CD4-positive, alpha-beta T cell treated with Interferon gamma for 1 hour (primary cell): ENCODE results near the gene KIN.
"Not testable (repeated sequence)": the region's sequence is repeated elsewhere in the genome, so short reads cannot be mapped to it uniquely, and the experiment has no call there.

ENCODE experiments used
- DNase-seq: peaks from one replicate; pipeline ENCODE4 v3.0.0-alpha.2; 2020

KIN gene, protein sequence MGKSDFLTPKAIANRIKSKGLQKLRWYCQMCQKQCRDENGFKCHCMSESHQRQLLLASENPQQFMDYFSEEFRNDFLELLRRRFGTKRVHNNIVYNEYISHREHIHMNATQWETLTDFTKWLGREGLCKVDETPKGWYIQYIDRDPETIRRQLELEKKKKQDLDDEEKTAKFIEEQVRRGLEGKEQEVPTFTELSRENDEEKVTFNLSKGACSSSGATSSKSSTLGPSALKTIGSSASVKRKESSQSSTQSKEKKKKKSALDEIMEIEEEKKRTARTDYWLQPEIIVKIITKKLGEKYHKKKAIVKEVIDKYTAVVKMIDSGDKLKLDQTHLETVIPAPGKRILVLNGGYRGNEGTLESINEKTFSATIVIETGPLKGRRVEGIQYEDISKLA

DNA sequence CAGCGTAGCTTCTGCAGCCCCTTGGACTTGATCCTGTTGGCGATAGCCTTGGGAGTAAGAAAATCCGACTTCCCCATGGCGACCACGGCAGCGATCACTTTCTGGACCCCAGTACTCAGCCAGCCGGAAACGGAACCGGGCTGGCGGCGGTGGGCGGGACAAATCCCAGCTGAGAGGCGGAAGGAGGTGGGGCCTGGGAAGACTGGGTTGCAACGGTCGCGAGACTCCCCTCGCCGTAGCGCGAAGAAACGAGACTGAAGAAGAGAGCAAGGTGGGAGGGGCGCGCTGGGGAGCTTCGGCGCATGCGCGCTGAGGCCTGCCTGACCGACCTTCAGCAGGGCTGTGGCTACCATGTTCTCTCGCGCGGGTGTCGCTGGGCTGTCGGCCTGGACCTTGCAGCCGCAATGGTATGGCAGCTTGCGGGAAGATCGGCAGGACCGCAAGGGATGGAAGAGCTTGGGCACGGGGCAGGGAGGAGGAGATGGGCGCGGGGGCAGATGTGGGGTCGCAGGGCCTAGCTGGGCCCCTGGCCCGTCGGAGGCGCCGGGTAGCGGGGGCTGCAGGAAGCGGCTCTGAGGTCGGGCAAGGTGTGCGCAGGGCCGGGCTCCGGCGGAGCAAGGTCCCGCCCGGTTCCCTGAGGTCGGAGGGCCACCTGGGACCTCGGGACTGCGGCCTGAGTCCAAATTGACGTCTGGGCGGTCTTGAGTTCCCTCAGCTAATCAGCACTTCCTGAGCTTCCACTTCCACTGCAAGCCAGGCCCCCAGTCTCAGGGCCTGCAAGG, at the start of gene KIN, which contains the start of gene ATP5F1C:
Gene KIN (minus strand): TSS at position 137 of the 782 bp plus-strand sequence. CDS start 60 bp downstream, at position 77.
Gene ATP5F1C (plus strand): TSS at position 321 of the 782 bp plus-strand sequence. CDS start 31 bp downstream, at position 352.
- DNase-seq, result peak; percentile 97

DNA sequence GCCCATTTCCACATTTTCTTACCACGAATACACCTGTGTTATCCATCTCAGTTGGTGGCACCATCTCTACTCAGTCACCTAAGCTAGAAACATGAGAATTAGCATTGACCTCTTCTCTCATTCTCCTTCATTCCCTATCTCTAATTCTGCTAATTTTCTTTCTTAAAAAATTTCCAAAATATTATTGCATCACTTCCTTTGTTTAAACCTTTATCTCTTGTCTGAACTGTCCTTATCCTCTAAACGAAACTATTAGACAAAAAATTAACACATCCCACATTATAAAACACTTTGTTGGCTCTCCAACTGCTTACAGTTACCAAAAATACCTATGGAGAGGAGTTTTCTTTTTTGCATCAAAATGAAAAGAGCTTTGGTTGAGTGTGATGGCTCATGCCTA, 48.8 kb upstream of the KIN start:
- no peak for DNase-seq

DNA sequence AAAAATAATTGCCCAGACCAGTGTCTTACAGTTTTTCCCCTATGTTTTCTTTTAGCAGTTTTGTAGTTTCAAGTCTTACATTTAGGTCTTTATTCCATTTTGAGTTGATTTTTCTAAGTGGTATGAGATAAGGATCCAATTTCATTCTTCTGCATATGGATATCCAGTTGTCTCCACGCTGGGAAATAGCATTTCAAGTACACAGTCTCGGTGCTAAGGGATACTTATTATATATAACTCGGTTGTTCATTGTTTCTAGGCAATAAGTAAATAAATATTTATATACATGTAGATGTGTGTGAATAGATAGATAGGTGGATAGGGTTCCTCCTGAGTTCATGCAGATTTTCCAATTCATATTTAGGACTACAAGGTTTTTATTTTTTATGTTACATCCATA, 46.5 kb upstream of the KIN start:
- no peak for DNase-seq

DNA sequence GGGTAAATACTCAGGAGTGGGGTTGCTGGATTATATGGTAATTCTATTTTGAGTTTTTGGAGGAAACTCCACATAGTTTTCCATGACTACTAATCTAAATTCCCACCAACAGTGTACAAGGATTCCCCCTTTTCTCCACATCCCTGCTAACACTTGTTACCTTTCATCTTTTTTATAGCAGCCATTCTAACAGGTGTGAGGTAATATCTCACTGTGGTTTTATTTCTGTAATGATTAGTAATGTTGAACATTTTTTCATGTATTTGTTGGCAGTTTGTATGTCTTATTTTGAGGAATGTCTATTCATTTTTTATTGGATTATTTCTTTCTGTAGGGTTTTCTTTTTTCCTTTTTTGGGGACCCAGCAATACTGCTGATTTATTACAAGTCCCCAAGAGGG, 45.4 kb upstream of the KIN start:
- DNase-seq, result no peak

DNA sequence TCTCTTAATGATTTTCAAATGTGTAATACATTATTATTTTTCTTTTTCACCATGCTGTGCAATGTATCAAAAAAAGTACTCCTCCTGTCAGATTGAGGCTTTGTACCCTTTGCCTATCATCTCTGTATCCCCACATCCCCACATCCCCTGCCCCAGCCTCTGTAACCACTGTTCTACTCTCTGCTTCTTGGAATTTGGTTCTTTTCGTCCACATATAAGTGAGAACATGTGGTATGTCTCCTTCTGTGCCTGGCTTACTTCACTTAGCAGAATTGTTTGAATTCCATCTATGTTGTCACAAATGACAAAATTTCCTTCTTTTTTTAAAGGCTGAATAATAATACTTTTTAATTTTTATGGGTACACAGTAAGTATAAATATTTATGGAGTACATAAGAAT, 44.3 kb upstream of the KIN start:
- DNase-seq, result no peak

DNA sequence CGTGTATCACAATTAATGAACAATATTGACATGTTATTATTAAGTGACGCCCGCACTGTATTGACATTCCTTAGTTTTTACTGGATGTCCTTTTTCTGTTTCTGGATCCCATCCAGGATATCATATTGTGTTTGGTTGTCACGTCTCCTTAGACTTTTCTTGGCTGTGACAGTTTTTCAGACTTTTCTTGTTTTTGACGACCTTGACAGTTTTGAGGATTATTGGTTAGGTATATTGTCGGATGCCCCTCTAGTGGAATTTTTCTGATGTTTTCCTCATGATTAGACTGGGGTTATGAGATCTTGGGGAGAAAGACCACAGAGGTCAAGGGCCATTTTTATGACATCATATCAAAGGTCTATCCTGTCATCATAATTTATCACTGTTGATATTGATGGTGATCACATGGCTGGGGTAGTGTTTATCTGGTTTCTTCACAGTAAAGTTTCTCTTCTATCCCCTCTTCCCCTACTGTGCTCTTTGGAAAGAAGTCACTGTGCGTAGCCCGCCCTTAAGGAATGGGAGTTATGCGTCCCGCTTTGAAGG, 41.6 kb upstream of the KIN start:
- no peak for DNase-seq

DNA sequence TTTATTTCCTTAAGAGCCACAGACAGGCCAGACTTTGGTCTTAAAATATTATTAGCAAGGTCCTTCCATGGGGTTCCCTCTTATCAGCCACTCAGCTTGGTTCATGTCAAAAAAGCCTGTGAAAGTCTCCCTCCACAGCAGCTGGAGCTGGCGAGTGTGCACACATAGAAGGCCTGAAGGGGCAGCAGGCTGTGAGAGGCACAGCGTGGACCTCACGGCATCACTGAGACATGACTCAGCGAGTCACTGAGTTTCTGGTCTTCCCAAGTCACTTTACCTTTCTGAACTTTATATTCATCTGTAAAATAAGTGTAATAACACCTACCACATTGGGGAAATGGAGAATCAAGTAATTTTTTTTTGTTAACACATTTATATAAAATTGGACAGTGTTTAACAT, 39.2 kb upstream of the KIN start:
- no peak for DNase-seq

DNA sequence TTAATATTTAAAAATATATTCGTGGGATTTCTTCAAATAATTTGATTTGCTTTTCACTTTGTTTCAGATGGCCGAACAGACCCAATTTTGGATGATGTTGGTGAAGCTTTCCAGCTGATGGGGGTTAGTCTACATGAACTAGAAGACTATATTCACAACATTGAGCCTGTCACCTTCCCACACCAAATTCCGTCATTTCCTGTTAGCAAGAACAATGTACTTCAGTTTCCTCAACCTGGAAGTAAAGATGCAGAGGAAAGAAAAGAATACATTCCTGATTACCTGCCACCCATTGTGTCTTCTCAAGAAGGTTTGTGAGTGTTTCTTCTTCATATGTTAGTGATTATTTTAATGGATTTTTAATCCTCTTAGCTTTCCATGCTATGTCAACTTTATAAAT, 36.5 kb upstream of the KIN start:
- no peak for DNase-seq

DNA sequence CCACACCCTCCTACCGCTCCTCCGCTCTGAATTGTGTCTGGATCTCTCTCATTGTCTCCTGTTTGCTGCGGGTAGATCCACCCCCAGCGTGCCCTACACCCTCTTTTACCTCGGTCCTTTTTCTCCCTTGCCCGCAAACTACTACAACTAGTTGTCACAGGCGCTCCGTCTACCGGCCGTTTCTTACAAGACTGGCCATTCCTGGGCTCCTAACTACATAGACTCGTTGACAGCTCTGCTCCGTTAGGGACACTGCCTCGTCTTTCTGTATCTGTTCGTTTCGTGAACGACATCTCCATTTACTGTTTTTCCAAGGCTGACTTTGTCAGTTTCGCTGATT, 31.3 kb upstream of the KIN start:
- no peak for DNase-seq

DNA sequence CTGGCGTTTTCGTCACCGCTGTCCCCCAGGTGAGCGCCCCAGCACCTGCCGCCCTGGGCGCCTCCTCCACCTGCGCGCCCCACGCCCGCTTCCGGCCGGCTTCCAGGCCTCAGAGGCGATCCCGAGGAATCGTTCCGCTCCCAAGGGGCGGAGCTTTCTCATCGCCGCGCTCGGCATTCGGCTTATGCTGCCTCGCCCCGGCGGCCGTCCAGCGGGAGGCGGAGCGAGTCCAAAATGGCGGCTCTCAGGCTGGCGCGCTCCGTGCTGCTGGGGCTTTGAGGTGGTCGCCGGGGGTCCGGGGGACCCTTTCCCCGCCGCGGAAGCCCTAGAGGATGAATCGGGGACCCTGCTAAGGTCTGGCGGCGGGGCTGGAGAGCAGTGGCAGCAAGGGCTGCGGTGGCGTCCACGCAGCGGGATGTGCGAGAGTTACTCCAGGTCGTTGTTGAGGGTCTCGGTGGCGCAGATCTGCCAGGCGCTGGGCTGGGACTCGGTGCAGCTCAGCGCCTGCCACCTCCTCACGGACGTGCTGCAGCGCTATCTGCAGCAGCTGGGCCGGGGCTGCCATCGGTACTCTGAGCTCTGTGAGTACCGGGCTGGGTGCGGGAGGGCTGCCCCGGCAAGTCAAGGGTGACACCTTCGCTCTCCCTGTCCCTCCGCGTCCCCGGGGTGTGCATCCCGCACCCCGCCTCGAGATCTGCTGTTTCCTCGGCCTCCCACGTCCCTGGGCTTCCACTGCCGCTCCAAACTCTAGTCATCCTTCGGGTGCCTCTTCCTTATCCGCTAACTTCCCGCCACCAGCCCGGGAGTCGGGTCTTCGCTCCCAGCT, 30.7 kb upstream of the KIN start, which contains the start of gene TAF3:
Gene TAF3 (plus strand): TSS at position 211 of the 826 bp plus-strand sequence. CDS start 205 bp downstream, at position 416.
- DNase-seq, result peak; percentile 85

DNA sequence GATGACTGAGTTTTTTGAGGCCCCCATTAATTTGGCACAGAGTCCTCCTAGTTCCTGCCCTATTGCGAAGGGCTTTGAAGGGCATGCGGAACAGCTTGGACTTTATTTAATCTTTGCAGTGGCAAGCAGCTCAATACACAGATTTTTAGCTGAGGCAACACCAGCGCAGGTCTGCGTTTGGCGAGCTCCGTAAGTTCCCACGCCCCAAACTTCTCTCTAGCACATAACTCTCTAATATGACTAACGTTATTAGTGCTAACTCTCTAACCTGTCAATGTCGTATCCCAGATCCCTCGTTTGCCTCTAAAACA, 30.1 kb upstream of the KIN start:
- no peak for DNase-seq

DNA sequence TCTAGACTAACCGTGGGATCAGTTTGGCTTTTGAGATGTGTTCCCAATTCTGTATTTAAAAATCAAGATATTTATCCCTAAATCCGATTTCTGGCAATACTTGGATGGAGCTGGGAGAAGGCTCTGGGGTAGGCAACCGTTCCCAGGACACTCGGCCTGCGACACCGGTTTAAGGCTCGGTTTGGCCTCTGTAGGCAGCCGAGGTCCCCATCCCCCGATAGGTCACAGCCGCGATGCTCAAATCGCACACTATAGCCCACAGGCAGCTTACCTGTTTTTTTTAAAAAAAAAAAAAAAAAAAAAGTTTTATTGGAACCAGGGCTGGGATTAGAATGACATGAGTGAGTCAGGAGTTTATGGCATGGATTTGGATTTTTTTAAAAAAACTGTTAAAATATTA, 29.8 kb upstream of the KIN start:
- DNase-seq, result no peak

DNA sequence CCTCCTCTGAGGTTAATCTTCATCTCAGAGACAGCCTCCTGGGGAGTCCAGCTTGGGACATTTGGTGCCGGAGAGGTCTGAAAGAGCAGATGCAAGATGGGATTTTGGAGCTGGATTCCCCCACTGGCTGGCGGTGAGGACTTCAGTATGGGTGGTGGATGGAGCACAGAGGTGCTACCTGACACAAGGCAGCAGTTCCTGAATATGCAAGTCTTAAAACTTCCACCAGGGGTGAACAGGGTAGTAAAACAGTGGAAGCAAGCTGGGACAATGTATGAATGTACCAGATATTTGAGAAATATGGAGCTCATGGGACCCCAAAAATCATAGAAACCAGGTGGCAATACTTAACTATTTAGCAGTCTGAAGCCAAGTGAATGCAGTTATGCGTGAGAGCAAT, 25.7 kb upstream of the KIN start:
- DNase-seq, result no peak

DNA sequence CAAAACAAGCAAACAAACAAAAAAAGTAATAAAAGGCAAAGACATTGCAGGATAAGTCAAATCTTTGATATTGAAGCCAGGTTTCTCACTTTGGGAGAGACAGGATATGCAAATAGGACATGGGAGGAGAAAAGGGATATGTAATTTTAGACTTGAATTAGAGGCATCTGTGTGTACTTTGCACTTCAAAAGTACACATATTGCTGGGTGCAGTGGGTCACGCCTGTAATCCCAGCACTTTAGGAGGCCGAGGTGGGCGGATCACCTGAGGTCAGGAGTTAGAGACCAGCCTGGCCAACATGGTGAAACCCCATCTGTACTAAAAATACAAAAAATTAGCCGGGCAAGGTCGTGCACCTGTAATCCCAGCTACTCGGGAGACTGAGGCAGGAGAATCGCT, 23.9 kb upstream of the KIN start:
- DNase-seq, result not testable (repeated sequence)

DNA sequence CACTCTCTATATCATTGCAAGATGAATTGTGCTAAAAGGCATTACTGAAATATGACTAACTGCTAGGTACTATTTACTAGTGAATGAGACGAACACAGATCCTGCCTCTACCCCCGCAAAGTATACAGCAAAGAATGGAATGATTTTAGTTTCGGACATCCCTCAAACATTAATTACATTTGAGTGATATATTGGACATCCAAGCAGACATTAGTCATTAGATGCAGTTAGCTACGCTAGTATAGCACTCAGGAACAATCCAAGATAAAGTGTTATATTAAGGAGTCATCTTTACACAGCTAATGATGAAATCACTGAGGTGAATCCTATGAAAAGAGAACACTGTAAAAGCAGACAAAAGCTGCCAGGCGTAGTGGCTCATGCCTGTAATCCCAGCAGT, 23.2 kb upstream of the KIN start:
- no peak for DNase-seq

DNA sequence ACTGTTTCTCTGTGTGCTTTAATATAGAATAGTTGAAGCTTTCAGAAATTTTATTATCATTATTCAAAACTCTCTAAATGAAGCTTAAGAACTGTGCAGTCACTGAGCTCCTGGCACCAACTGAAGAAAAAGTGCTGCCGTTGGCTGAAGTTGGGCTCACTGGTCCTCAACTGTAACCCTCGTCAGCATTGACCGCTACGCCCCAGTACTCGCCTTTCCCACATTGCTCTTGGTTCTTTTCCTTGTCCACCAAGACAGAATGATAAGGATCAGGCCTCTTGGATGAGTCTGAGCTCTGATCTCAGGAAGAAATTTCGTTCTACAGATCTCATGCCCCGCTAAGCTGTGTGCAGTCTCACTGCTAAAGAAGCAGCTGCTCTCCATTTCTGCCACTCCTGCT, 22.6 kb upstream of the KIN start:
- no peak for DNase-seq

DNA sequence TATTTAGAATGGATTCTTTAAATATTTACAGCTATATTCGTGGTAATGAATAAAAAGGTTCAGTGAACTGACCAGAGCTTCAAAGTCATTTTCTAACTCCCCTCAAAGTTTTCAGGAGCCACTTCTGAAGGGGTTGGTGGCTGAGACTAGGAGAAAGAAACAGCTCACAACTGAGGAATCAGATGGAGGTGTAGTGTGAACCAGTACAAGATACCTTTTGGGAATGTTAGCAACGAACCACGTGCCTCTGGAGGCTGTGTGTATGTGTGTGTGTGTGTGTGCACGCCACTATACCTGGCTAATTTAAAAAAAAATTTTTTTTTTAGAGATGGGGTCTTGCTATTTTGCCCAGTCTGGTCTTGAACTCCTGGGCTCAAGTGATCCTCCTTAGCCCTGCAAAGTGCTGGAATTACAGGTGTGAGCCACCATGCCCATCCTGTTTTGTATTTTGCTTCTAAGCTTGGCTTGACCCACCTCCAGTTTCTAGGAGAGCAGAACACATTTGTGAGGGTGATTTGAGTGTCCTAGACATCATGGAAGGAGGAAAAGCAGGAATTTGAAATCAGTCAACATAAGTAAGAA, 21.0 kb upstream of the KIN start:
- no peak for DNase-seq

DNA sequence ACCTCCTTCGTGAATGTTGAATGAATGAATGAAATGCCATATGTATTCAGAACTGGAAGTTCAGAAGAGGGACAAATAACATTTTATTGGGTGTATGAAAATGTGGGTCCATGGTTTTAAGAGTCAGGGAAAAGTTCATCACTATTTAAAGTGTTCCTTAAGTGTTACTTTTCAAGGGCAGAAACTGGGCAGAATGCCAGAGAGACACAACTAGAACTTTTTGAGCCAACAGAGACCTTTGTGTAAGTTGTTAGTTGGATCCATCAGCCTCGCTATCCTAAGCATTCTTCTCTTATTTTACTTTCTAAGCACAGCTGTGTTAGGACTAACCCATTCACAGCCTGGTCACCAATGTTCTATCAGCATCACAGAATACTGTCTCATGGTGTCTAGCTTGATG, 16.9 kb upstream of the KIN start:
- DNase-seq, result no peak

DNA sequence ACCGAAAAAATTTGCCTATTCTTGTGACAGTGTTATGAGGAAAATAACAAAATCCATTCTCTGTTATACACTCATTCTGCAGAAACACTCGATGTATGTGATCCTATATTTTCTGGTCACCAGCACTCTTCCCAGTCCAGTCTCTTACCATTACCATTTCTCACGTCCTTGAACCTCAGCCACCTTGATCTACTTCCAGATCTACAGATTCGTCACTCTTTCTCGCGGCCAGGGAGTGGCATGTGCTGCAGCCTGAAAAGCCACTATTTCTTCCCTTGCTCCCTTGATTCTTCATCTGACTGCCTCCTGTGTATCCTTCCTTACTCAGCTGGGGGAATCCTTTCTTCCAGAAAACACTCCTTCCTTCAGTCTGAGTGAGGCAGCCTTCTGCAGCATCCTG, 16.4 kb upstream of the KIN start:
- DNase-seq, result no peak

DNA sequence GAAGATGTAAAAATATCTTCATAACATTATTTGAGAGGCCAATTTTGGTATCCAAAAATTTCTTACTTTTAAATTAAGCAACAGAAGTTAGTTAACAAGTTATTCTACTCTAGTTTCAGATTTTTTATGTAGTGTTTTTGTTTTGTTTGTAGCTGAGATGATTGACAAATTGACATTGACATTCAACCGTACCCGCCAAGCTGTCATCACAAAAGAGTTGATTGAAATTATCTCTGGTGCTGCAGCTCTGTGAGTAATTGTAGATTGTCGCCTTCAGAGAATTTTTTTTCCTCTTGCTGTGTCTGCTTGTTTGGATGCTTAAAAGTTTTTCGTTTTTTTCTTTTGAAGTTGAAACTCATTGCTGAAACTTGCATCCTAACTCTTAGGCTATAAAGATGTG, 14.8 kb upstream of the KIN start:
- DNase-seq, result no peak

DNA sequence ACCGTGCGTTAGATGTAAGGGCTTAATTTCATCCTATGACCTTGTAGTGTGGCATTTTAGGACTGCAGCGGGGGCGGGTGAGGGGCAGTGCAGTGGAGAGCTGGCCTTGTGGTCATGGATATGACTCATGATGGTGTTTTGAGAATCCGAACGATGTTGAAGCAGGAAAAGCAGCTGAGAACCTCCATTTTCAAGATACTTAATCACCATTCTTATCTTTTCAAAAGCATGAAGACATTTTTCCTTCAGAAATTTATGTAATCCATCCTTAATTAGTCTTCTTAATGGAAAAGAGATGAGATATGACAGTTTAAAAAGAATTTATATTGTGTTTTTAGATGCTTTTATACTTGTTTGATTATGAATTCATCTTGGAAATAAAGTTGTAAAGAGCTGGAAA, 9.8 kb upstream of the KIN start:
- DNase-seq, result no peak

DNA sequence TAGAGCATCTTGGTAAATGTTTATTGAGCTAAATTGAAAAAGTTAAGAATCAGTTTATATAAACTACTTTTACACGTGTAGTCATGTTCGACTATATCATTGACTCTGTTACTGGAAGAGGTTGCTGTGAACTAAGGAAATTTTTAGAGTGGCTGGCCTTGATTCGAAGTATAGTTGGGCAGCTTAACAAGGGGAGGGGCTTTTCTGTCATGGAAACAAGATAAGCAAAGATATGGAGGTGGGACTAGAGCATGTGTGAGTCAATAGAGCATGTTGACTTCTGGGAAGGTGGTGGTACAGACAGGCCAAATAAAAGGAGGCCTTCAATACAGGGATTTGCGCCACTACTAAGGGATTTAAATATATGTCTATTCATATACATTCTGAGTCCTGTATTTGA, 7.8 kb upstream of the KIN start:
- no peak for DNase-seq
